ENCODE data around the gene LOXHD1.

Gene LOXHD1

GRCh38 chr18:46475390-46475752 lies 181.6 kb downstream of the LOXHD1 start:
- no peak for DNase-seq (ENCODE audit: low read depth)

- no peak for DNase-seq (ENCODE audit: low read depth)
These were observed 182.3 kb downstream of the LOXHD1 start for GRCh38 chr18:46474487-46475389.

GRCh38 chr18:46471809-46472498 lies 185.1 kb downstream of the LOXHD1 start:
- DNase-seq (ENCODE audit: low read depth), result no peak

- DNase-seq (ENCODE audit: low read depth), result no peak
These were observed 186.3 kb downstream of the LOXHD1 start for GRCh38 chr18:46470714-46471113.

GRCh38 chr18:46469186-46469915 lies 187.7 kb downstream of the LOXHD1 start:
- DNase-seq (ENCODE audit: low read depth), result no peak

- no peak for DNase-seq (ENCODE audit: low read depth)
These were observed 188.4 kb downstream of the LOXHD1 start for GRCh38 chr18:46468426-46469180.

GRCh38 chr18:46466234-46467160 lies 190.5 kb downstream of the LOXHD1 start:
- DNase-seq (ENCODE audit: low read depth), result no peak

GRCh38 chr18:46464926-46465655 lies 191.9 kb downstream of the LOXHD1 start:
- no peak for DNase-seq (ENCODE audit: low read depth)

- no peak for DNase-seq (ENCODE audit: low read depth)
These were observed 194.5 kb downstream of the LOXHD1 start for GRCh38 chr18:46462523-46462922.

GRCh38 chr18:46461993-46462392 lies 195.0 kb downstream of the LOXHD1 start:
- no peak for DNase-seq (ENCODE audit: low read depth)

GRCh38 chr18:46460754-46461153 lies 196.3 kb downstream of the LOXHD1 start:
- no peak for DNase-seq (ENCODE audit: low read depth)

- no peak for DNase-seq (ENCODE audit: low read depth)
These were observed 197.1 kb downstream of the LOXHD1 start for GRCh38 chr18:46459789-46460455.

- DNase-seq (ENCODE audit: low read depth), result no peak
These were observed 198.5 kb downstream of the LOXHD1 start for GRCh38 chr18:46458472-46458871.

- no peak for DNase-seq (ENCODE audit: low read depth)
These were observed 200.3 kb downstream of the LOXHD1 start for GRCh38 chr18:46456691-46457090.

- peak; percentile 0 for DNase-seq (ENCODE audit: low read depth)
These were observed 204.2 kb downstream of the LOXHD1 start for GRCh38 chr18:46452820-46453219.

- no peak for DNase-seq (ENCODE audit: low read depth)
These were observed 207.5 kb downstream of the LOXHD1 start for GRCh38 chr18:46449499-46449898.

- DNase-seq (ENCODE audit: low read depth), result no peak
These were observed 208.0 kb downstream of the LOXHD1 start for GRCh38 chr18:46449033-46449432.

GRCh38 chr18:46448347-46448746 lies 208.7 kb downstream of the LOXHD1 start:
- DNase-seq (ENCODE audit: low read depth), result no peak

GRCh38 chr18:46447792-46448191 lies 209.2 kb downstream of the LOXHD1 start:
- DNase-seq (ENCODE audit: low read depth), result no peak

- no peak for DNase-seq (ENCODE audit: low read depth)
These were observed 209.7 kb downstream of the LOXHD1 start for GRCh38 chr18:46447323-46447722.
